H9 (cell line): ENCODE data around the gene APOBEC2. TPM values are rescaled to one million over a fixed set of nuclear protein-coding genes. Genes with fewer than 3 reads are reported as not detected.
A peak's percentile ranks its signal among the peaks of the same experiment; 100 is the strongest.

Experiments used
- DNase-seq: peaks from one replicate; pipeline ENCODE4 v3.0.0-alpha.2; 2017
- H2AFZ ChIP-seq: one replicate; pipeline ENCODE4 v1.6.1; 2013; ENCODE audit warnings: mild to moderate bottlenecking, low read length, control low read depth, moderate library complexity
- H2AK5ac ChIP-seq: 2 replicates; pipeline ENCODE4 v1.6.1; 2013; ENCODE audit warnings: low read length, control low read depth, mixed read lengths; ENCODE audit not compliant: insufficient read length
- H2BK120ac ChIP-seq: one replicate; pipeline ENCODE4 v1.6.1; 2013; ENCODE audit warnings: low read depth, mild to moderate bottlenecking, low read length, control low read depth, inconsistent platforms; ENCODE audit not compliant: poor library complexity, severe bottlenecking
- H2BK12ac ChIP-seq: 2 replicates; pipeline ENCODE4 v1.6.1; 2013; ENCODE audit warnings: low read length, control low read depth, mixed read lengths, low read depth; ENCODE audit not compliant: insufficient read length
- H2BK15ac ChIP-seq: 2 replicates; pipeline ENCODE4 v1.6.1; 2013; ENCODE audit warnings: low read depth, low read length, control low read depth
- H2BK20ac ChIP-seq: one replicate; pipeline ENCODE4 v1.6.1; 2013; ENCODE audit warnings: low read depth, mild to moderate bottlenecking, low read length, control low read depth, inconsistent platforms; ENCODE audit not compliant: poor library complexity, severe bottlenecking
- H2BK5ac ChIP-seq: 2 replicates; pipeline ENCODE4 v1.6.1; 2013; ENCODE audit warnings: low read length, control low read depth, mixed read lengths; ENCODE audit not compliant: insufficient read length
- H3K14ac ChIP-seq: 2 replicates; pipeline ENCODE4 v1.6.1; 2013; ENCODE audit warnings: low read length, control low read depth; ENCODE audit not compliant: insufficient read depth
- H3K18ac ChIP-seq: 2 replicates; pipeline ENCODE4 v1.6.1; 2013; ENCODE audit warnings: low read depth, mild to moderate bottlenecking, mixed read lengths, low read length, control low read depth; ENCODE audit not compliant: insufficient read length
- H3K23ac ChIP-seq: 2 replicates; pipeline ENCODE4 v1.6.1; 2013; ENCODE audit warnings: low read length, control low read depth, mixed read lengths, low read depth; ENCODE audit not compliant: insufficient read length
- H3K23me2 ChIP-seq: 2 replicates; pipeline ENCODE4 v1.6.1; 2013; ENCODE audit warnings: low read depth, mild to moderate bottlenecking, mixed read lengths, low read length, control low read depth; ENCODE audit not compliant: insufficient read length, poor library complexity, severe bottlenecking
- H3K27ac ChIP-seq: 2 replicates; pipeline ENCODE4 v1.5.1; 2013; ENCODE audit warnings: low read length, control low read depth, mixed read lengths, low read depth; ENCODE audit not compliant: insufficient read length
- H3K27me3 ChIP-seq: 2 replicates; pipeline ENCODE4 v1.6.1; 2013; ENCODE audit warnings: low read length, control low read depth, inconsistent platforms; ENCODE audit not compliant: insufficient read depth
- H3K4ac ChIP-seq: 2 replicates; pipeline ENCODE4 v1.6.1; 2013; ENCODE audit warnings: low read depth, mild to moderate bottlenecking, control low read depth, inconsistent platforms, low read length, moderate library complexity
- H3K4me1 ChIP-seq: 2 replicates; pipeline ENCODE4 v1.6.1; 2013; ENCODE audit warnings: low read length, control low read depth, inconsistent platforms; ENCODE audit not compliant: insufficient read depth
- H3K4me2 ChIP-seq: 2 replicates; pipeline ENCODE4 v1.6.1; 2013; ENCODE audit warnings: low read length, control low read depth, mixed read lengths; ENCODE audit not compliant: insufficient read length, insufficient read depth
- H3K56ac ChIP-seq: 2 replicates; pipeline ENCODE4 v1.6.1; 2013; ENCODE audit warnings: low read depth, mild to moderate bottlenecking, mixed read lengths, low read length, control low read depth; ENCODE audit not compliant: insufficient read length
- H3K79me1 ChIP-seq: 2 replicates; pipeline ENCODE4 v1.6.1; 2013; ENCODE audit warnings: low read depth, mild to moderate bottlenecking, moderate library complexity, low read length, control low read depth, inconsistent platforms; ENCODE audit not compliant: insufficient read depth, poor library complexity, severe bottlenecking
- H3K79me2 ChIP-seq: 2 replicates; pipeline ENCODE4 v1.6.1; 2013; ENCODE audit warnings: low read length, control low read depth, inconsistent platforms; ENCODE audit not compliant: insufficient read depth
- H3K9ac ChIP-seq: 2 replicates; pipeline ENCODE4 v1.6.1; 2013; ENCODE audit warnings: low read length, control low read depth, mixed read lengths; ENCODE audit not compliant: insufficient read length; ENCODE audit errors: extremely low read depth
- H3K9me3 ChIP-seq: one replicate; pipeline ENCODE4 v1.6.1; 2013; ENCODE audit warnings: low read depth, low read length, inconsistent platforms; ENCODE audit not compliant: control insufficient read depth
- H3T11ph ChIP-seq: one replicate; pipeline ENCODE4 v1.6.1; 2013; ENCODE audit warnings: mild to moderate bottlenecking, low read length, control low read depth, inconsistent platforms
- H4K20me1 ChIP-seq: one replicate; pipeline ENCODE4 v1.6.1; 2013; ENCODE audit not compliant: control insufficient read depth, insufficient read length, insufficient read depth
- H4K5ac ChIP-seq: 2 replicates; pipeline ENCODE4 v1.6.1; 2013; ENCODE audit warnings: low read depth, mild to moderate bottlenecking, mixed read lengths, low read length, control low read depth; ENCODE audit not compliant: insufficient read length
- H4K8ac ChIP-seq: replicated peaks from 2 replicates; pipeline ENCODE4 v1.6.1; 2013; ENCODE audit warnings: low read length, control low read depth, mixed read lengths, low read depth; ENCODE audit not compliant: insufficient read length
- H4K91ac ChIP-seq: 2 replicates; pipeline ENCODE4 v1.6.1; 2013; ENCODE audit warnings: low read depth, mild to moderate bottlenecking, moderate library complexity, mixed read lengths, low read length, control low read depth; ENCODE audit not compliant: insufficient read length
- H3K27ac Mint-ChIP-seq, 3 experiments: 2 replicates in 2 of 3; 3 replicates in 1 of 3; pipeline ENCODE4 v1.8.0; 2020 to 2021; ENCODE audit warnings: mixed read lengths in 3 of 3, mild to moderate bottlenecking in 1 of 3, moderate library complexity in 1 of 3
- H3K27me3 Mint-ChIP-seq: 2 replicates; pipeline ENCODE4 v1.8.0; 2021; ENCODE audit warnings: low read depth, mild to moderate bottlenecking, moderate library complexity, mixed read lengths
- H3K36me3 Mint-ChIP-seq, 3 experiments: 2 replicates in 2 of 3; 3 replicates in 1 of 3; pipeline ENCODE4 v1.8.0; 2020 to 2021; ENCODE audit warnings: low read depth in 3 of 3, mixed read lengths in 3 of 3; ENCODE audit not compliant: insufficient read depth in 1 of 3
- H3K4me1 Mint-ChIP-seq, 2 experiments: 2 replicates each; pipeline ENCODE4 v1.8.0; 2020; ENCODE audit warnings: mixed read lengths in 2 of 2
- H3K4me3 Mint-ChIP-seq, 2 experiments: 2 replicates in 1 of 2; 3 replicates in 1 of 2; pipeline ENCODE4 v1.8.0; 2020 to 2021; ENCODE audit warnings: mild to moderate bottlenecking in 2 of 2, mixed read lengths in 2 of 2, moderate library complexity in 1 of 2
- H3K9me3 Mint-ChIP-seq, 2 experiments: 2 replicates in 1 of 2; 3 replicates in 1 of 2; pipeline ENCODE4 v1.8.0; 2020; ENCODE audit warnings: mild to moderate bottlenecking in 2 of 2, mixed read lengths in 2 of 2, moderate library complexity in 1 of 2
- CTCF ChIP-seq: fragments of 200-600 bp; sonication (generic); conservative IDR thresholded peaks from 3 replicates; pipeline ENCODE4 v1.8.0; 2021; ENCODE audit warnings: antibody characterized with exemption, mild to moderate bottlenecking
- WGBS: extraction: QIAGEN DNeasy Blood & Tissue Kit; methylation state at CpG from one replicate; pipeline ENCODE4 v1.1.7; 2013; ENCODE audit warnings: missing lambda C conversion rate, low lambda C conversion rate, mixed read lengths; ENCODE audit not compliant: insufficient read length; ENCODE audit errors: extremely low coverage; 5-methylcytosine and 5-hydroxymethylcytosine counted together
- total RNA-seq: library from RNA; stranded (reverse); gene quantifications from 2 replicates; pipeline ENCODE4 v1.2.1, GENCODE V29; 2021

APOBEC2 gene
- total RNA-seq, 1 experiment from 2014 or later = not detected

DNA sequence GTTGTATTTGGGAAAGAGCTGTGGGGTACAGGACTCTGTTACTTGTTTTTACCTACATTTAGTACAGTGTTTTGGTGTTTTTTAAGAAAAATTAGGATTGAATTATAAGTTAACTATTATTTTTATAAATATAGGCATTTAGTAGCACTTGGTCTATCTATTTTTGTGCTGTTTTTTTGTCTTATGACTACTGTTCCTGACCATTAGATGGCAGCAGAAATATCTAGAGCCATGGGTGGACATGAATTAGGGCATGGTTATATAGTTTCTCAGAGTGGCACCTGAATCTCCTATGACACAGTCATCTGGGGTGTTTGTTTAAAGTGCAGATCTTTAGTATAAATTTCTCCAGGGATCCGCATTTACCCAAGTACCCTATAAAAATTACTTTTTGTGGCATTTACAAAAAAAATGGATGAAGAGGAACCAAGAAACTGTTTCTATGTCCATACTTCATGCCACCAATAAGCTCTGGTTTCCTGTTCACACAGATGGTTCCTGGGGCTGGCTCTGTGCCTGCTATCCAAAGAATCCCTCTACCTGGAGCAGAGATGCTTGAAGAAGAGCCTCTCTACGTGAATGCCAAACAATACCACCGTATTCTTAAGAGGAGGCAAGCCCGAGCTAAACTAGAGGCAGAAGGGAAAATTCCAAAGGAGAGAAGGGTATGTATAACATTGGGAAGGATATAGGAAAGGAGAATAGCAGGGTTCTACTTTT lies 39.6 kb downstream of the APOBEC2 start:
- Mint-ChIP-seq H3K4me3 (no peak overlapping the region), H3K27me3 (no peaks in the 10 kb centered on the region), H3K27ac (no peak overlapping the region; a peak in 1 of 7 replicates), H3K4me1 (no peaks in the 10 kb centered on the region), H3K9me3 (no peaks in the 10 kb centered on the region), H3K36me3 (peaks cover 53 to 93% (median 83%) of the 10 kb centered on the region in 3 experiments; a peak in 6 of 7 replicates)
- H3K4me2 ChIP-seq = no peak overlapping the region
- H3K14ac ChIP-seq = no peak overlapping the region
- no peak overlapping the region for H3K18ac ChIP-seq
- no peak overlapping the region for H3K23ac ChIP-seq
- H3K23me2 ChIP-seq = no peaks in the 10 kb centered on the region
- H3K56ac ChIP-seq = no peak overlapping the region
- no peak overlapping the region for H2BK12ac ChIP-seq
- H3K9ac ChIP-seq = no peak overlapping the region
- no peaks in the 10 kb centered on the region for H3K79me2 ChIP-seq
- TF ChIP-seq CTCF = peak; percentile 60
- no peak overlapping the region for H2BK20ac ChIP-seq
- H2BK15ac ChIP-seq = no peak overlapping the region
- no peaks in the 10 kb centered on the region for H3K4me1 ChIP-seq
- H3K27me3 ChIP-seq = no peaks in the 10 kb centered on the region
- H4K8ac ChIP-seq = no peak overlapping the region
- H2AFZ ChIP-seq = no peak overlapping the region
- no peak overlapping the region for H3K27ac ChIP-seq
- H4K91ac ChIP-seq = no peak overlapping the region
- H4K20me1 ChIP-seq = no peaks in the 10 kb centered on the region
- H2BK5ac ChIP-seq = no peak overlapping the region
- H2AK5ac ChIP-seq = no peak overlapping the region
- no peak overlapping the region for H3T11ph ChIP-seq
- H3K79me1 ChIP-seq = peaks cover 2% of the 10 kb centered on the region
- no peak overlapping the region for H3K4ac ChIP-seq
- WGBS = no CpG with 5 or more reads among the region's 4 CpGs
- no peak for DNase-seq
- no peak overlapping the region for H4K5ac ChIP-seq
- no peak overlapping the region for H2BK120ac ChIP-seq
- no peaks in the 10 kb centered on the region for H3K9me3 ChIP-seq
